Activated CD4-positive, alpha-beta T cell treated with anti-CD3 and anti-CD28 coated beads, Interleukin-2, amount 10 ng/mL, durations not matched to agents 7 days and 5 days (primary cell): Measurements from ENCODE around the gene CASP14. TPM values are rescaled to one million over a fixed set of nuclear protein-coding genes. Genes with fewer than 3 reads are reported as not detected.
"Not testable (repeated sequence)": the region's sequence is repeated elsewhere in the genome, so short reads cannot be mapped to it uniquely, and the experiment has no call there.

Experiments
- CTCF ChIA-PET: fragments of 350-600 bp; sonication (Branson Sonifier 250); formaldehyde crosslinking; loops from one replicate; lab custom pipeline; 2021; ENCODE audit warnings: antibody characterized with exemption; lab: Charles Lee
- POLR2A ChIA-PET: fragments of 350-600 bp; sonication (Branson Sonifier 250); formaldehyde crosslinking; loops from one replicate; lab custom pipeline; 2021; ENCODE audit warnings: antibody characterized with exemption; lab: Charles Lee
- DNase-seq: peaks from one replicate; pipeline ENCODE4 v3.0.0-alpha.2; 2020
- H3K27ac Mint-ChIP-seq: one replicate; pipeline ENCODE4 v1.8.0; 2021; ENCODE audit warnings: mild to moderate bottlenecking, moderate library complexity, mixed read lengths
- H3K27me3 Mint-ChIP-seq: one replicate; pipeline ENCODE4 v1.8.0; 2021; ENCODE audit warnings: mixed read lengths
- H3K36me3 Mint-ChIP-seq: one replicate; pipeline ENCODE4 v1.8.0; 2021; ENCODE audit warnings: low read depth, mixed read lengths
- H3K4me1 Mint-ChIP-seq: one replicate; pipeline ENCODE4 v1.8.0; 2021; ENCODE audit warnings: mixed read lengths
- H3K4me3 Mint-ChIP-seq: one replicate; pipeline ENCODE4 v1.8.0; 2021; ENCODE audit warnings: mild to moderate bottlenecking, moderate library complexity, mixed read lengths
- H3K9me3 Mint-ChIP-seq: one replicate; pipeline ENCODE4 v1.8.0; 2021; ENCODE audit warnings: mixed read lengths
- total RNA-seq, 2 experiments: library from RNA; stranded (reverse); gene quantifications; one replicate each; pipeline ENCODE4 v1.2.3, GENCODE V29; 2021

The CASP14 gene
- total RNA-seq, 2 experiments from 2014 or later: not detected

DNA sequence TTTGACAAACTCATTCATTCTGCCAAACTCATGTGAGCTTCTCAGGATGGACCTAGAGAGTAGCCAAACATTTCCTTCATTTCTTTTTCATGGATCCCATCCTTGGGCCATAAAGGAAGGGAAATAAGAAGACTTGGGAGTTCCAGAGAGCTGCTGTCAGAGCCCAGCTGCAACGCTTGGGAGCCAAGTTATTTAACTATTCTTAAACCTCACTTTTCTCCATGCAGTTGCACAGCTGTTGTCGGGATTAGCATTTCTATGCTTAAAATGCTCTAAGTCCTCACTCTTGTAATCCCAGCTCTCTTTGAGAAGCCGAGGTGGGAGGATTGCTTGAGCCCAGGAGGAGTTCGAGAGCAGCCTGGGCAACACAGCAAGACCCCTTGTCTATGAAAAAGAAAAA, 11.7 kb upstream of the CASP14 start:
- Mint-ChIP-seq H3K9me3 (no peaks in the 10 kb centered on the region), H3K27ac (no peak overlapping the region), H3K4me3 (no peak overlapping the region), H3K27me3 (peaks cover 4% of the 10 kb centered on the region), H3K36me3 (no peaks in the 10 kb centered on the region), H3K4me1 (no peaks in the 10 kb centered on the region)
- no peak for DNase-seq
- ChIA-PET CTCF (no interaction called here), POLR2A (no interaction called here)

GRCh38 chr19:15038294-15038693, 11.0 kb upstream of the CASP14 start:
- no peaks in the 10 kb centered on the region for H3K36me3 Mint-ChIP-seq
- H3K4me1 Mint-ChIP-seq: no peaks in the 10 kb centered on the region
- no peak overlapping the region for H3K4me3 Mint-ChIP-seq
- no peaks in the 10 kb centered on the region for H3K9me3 Mint-ChIP-seq
- H3K27ac Mint-ChIP-seq: no peak overlapping the region
- POLR2A ChIA-PET: no interaction called here
- DNase-seq: no peak
- H3K27me3 Mint-ChIP-seq: peaks cover 4% of the 10 kb centered on the region
- CTCF ChIA-PET: no interaction called here

GRCh38 chr19:15042003-15042402, 7.3 kb upstream of the CASP14 start:
- H3K27ac Mint-ChIP-seq: no peak overlapping the region
- CTCF ChIA-PET: no interaction called here
- POLR2A ChIA-PET: no interaction called here
- no peaks in the 10 kb centered on the region for H3K36me3 Mint-ChIP-seq
- no peaks in the 10 kb centered on the region for H3K9me3 Mint-ChIP-seq
- H3K27me3 Mint-ChIP-seq: peaks cover 4% of the 10 kb centered on the region
- H3K4me3 Mint-ChIP-seq: no peak overlapping the region
- H3K4me1 Mint-ChIP-seq: no peaks in the 10 kb centered on the region
- DNase-seq: no peak

GRCh38 chr19:15042826-15043225, 6.5 kb upstream of the CASP14 start:
- no peaks in the 10 kb centered on the region for H3K4me1 Mint-ChIP-seq
- CTCF ChIA-PET: no interaction called here
- no peak for DNase-seq
- no peak overlapping the region for H3K4me3 Mint-ChIP-seq
- H3K27me3 Mint-ChIP-seq: peaks cover 4% of the 10 kb centered on the region
- no peaks in the 10 kb centered on the region for H3K36me3 Mint-ChIP-seq
- H3K9me3 Mint-ChIP-seq: no peaks in the 10 kb centered on the region
- no peak overlapping the region for H3K27ac Mint-ChIP-seq
- POLR2A ChIA-PET: no interaction called here

DNA sequence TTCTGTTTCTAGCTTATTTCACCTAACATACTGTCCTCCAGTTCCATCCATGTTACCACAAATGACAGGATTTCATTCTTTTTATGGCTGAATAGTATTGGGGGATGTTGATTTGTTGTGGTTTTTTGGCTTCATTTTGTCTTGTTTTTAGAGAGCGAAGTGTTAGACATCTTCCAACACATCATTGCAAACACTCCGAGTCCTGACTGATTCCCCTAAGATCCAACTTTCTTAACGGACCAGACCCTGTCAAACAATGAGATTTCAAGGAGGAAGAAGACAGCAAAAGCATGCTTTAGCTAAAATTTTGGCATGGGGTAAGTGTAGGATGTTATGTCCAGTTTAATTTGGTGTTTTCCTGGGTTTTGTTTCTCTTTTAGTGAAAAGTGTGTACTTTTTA, 3.8 kb upstream of the CASP14 start:
- Mint-ChIP-seq H3K36me3 (no peaks in the 10 kb centered on the region), H3K27ac (no peak overlapping the region), H3K27me3 (peaks cover 2% of the 10 kb centered on the region), H3K4me1 (no peaks in the 10 kb centered on the region), H3K4me3 (no peak overlapping the region), H3K9me3 (no peaks in the 10 kb centered on the region)
- DNase-seq: no peak
- POLR2A ChIA-PET: no interaction called here
- CTCF ChIA-PET: no interaction called here

DNA sequence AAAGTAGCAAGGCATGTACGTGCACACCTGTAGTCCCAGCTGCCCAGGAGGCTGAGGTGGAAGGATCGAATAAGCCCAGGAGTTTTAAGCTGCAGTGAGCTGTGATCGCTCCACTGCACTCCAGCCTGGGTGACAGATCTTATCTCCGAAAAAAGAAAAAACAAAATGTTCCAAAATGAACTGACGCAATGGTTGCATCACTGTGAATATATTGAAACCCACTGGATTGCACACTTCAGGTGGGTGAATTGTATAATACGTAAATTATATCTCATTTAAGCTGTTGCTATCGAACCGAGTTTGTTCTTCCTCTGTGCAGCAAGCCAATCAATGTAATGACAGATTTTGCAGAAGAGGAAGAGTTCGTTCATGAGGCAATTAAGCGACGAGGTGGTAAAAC, 1.6 kb upstream of the CASP14 start:
- no peaks in the 10 kb centered on the region for H3K9me3 Mint-ChIP-seq
- no peak for DNase-seq
- H3K36me3 Mint-ChIP-seq: no peaks in the 10 kb centered on the region
- peaks cover 7% of the 10 kb centered on the region for H3K27me3 Mint-ChIP-seq
- ChIA-PET CTCF (no interaction called here), POLR2A (no interaction called here)
- H3K4me3 Mint-ChIP-seq: no peak overlapping the region
- no peaks in the 10 kb centered on the region for H3K4me1 Mint-ChIP-seq
- no peak overlapping the region for H3K27ac Mint-ChIP-seq

DNA sequence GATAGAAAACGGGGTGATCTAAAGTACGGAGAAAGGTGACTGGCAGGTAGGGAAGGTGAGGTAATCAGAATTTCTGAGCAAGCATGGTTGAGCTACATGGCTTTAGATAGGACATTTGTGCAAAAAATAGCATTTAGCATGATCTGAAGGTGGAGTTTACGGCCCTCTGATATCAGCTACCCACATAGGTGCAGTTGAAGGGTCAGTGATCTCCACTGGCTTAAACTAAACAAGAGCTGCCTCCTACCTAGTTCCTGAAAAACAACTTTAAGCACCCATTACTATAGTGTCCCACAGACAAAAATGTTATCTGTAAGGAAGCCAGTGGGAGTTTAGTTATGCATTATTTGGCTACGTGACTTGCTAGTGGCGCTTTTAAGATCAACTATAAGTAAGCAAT, 1.2 kb upstream of the CASP14 start:
- H3K4me1 Mint-ChIP-seq: no peaks in the 10 kb centered on the region
- DNase-seq: no peak
- no peak overlapping the region for H3K4me3 Mint-ChIP-seq
- H3K27ac Mint-ChIP-seq: no peak overlapping the region
- POLR2A ChIA-PET: no interaction called here
- CTCF ChIA-PET: no interaction called here
- no peaks in the 10 kb centered on the region for H3K36me3 Mint-ChIP-seq
- peaks cover 7% of the 10 kb centered on the region for H3K27me3 Mint-ChIP-seq
- H3K9me3 Mint-ChIP-seq: no peaks in the 10 kb centered on the region

GRCh38 chr19:15050639-15051038, 1.4 kb downstream of the CASP14 start:
- ChIA-PET POLR2A (no interaction called here), CTCF (no interaction called here)
- H3K9me3 Mint-ChIP-seq: no peaks in the 10 kb centered on the region
- no peaks in the 10 kb centered on the region for H3K36me3 Mint-ChIP-seq
- DNase-seq: no peak
- H3K4me3 Mint-ChIP-seq: no peak overlapping the region
- H3K27ac Mint-ChIP-seq: no peak overlapping the region
- H3K27me3 Mint-ChIP-seq: peaks cover 7% of the 10 kb centered on the region
- no peaks in the 10 kb centered on the region for H3K4me1 Mint-ChIP-seq

GRCh38 chr19:15062036-15062435, 12.8 kb downstream of the CASP14 start:
- Mint-ChIP-seq H3K4me1 (no peaks in the 10 kb centered on the region), H3K4me3 (no peak overlapping the region), H3K27me3 (peaks cover 8% of the 10 kb centered on the region), H3K36me3 (no peaks in the 10 kb centered on the region), H3K9me3 (no peaks in the 10 kb centered on the region), H3K27ac (no peak overlapping the region)
- no peak for DNase-seq
- ChIA-PET POLR2A (no interaction called here), CTCF (interaction anchor here (1.1 kb wide), 1 partner anchor 9 kb away, joined by 3 read pairs; no protein-coding TSS in a partner anchor)

DNA sequence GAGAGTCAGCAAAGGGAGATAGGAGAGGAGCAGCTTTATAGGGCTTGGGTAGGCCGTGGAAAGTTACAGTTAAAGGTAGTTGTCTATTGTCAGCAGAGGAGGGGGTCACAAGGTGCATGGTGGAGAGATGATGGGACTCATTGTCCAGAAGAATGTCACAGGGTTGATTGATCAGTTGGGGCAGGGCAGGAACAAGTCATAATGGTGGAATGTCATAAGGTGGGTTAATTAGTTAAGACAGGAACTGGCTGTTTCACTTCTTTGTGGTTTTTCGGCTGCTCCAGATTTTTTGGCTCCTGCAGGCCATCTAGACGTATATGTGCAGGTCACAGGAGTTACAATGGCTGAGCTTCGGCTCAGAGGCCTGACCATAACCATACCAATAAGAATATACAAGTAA, 21.1 kb downstream of the CASP14 start:
- H3K4me3 Mint-ChIP-seq, CTCF ChIA-PET, DNase-seq, H3K27ac Mint-ChIP-seq, POLR2A ChIA-PET, H3K27me3 Mint-ChIP-seq, H3K36me3 Mint-ChIP-seq, H3K4me1 Mint-ChIP-seq, H3K9me3 Mint-ChIP-seq: not testable (repeated sequence)

- Mint-ChIP-seq H3K27ac (no peak overlapping the region), H3K4me3 (no peak overlapping the region), H3K4me1 (no peaks in the 10 kb centered on the region), H3K9me3 (no peaks in the 10 kb centered on the region), H3K27me3 (no peaks in the 10 kb centered on the region), H3K36me3 (no peaks in the 10 kb centered on the region)
- ChIA-PET POLR2A (no interaction called here), CTCF (no interaction called here)
- DNase-seq: no peak
Observed at GRCh38 chr19:15072930-15073647, 23.8 kb downstream of the CASP14 start.

- DNase-seq: no peak
- no peaks in the 10 kb centered on the region for H3K4me1 Mint-ChIP-seq
Observed at GRCh38 chr19:15074371-15074770, 25.1 kb downstream of the CASP14 start.

GRCh38 chr19:15075806-15076205, 26.5 kb downstream of the CASP14 start:
- Mint-ChIP-seq H3K9me3 (no peaks in the 10 kb centered on the region), H3K27ac (no peak overlapping the region), H3K27me3 (peaks cover 3% of the 10 kb centered on the region), H3K4me3 (no peak overlapping the region), H3K4me1 (no peaks in the 10 kb centered on the region), H3K36me3 (no peaks in the 10 kb centered on the region)
- no peak for DNase-seq
- ChIA-PET POLR2A (no interaction called here), CTCF (interaction anchor here (1.0 kb wide), 1 partner anchor 25 kb away, joined by 3 read pairs; no protein-coding TSS in a partner anchor)

More at GRCh38 chr19:15074371-15074770, 25.1 kb downstream of the CASP14 start:
- Mint-ChIP-seq H3K4me3 (no peak overlapping the region), H3K27me3 (peaks cover 3% of the 10 kb centered on the region), H3K9me3 (no peaks in the 10 kb centered on the region), H3K27ac (no peak overlapping the region), H3K36me3 (no peaks in the 10 kb centered on the region)
- ChIA-PET POLR2A (no interaction called here), CTCF (no interaction called here)

DNA sequence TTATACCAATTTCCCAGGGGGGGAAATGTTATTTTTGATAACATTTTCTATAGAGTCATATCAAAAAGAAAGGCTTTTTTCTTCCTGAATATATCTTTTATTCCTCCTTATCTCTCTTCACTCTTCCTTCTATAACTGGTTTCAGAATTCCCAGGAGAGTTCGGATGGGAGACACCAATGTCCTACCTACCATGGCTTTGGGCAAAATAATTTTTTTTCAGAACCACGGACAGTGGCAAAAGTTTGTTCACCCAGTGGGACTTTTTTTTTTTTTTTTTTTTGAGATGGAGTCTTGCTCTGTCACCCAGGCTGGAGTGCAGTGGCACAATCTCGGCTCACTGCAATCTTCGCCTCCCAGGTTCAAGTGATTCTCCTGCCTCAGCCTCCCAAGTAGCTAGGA, 30.7 kb downstream of the CASP14 start:
- H3K27ac Mint-ChIP-seq, H3K4me1 Mint-ChIP-seq, CTCF ChIA-PET: not testable (repeated sequence)

More for the DNA sequence above, 30.7 kb downstream of the CASP14 start:
- H3K36me3 Mint-ChIP-seq, DNase-seq, POLR2A ChIA-PET, H3K9me3 Mint-ChIP-seq, H3K4me3 Mint-ChIP-seq, H3K27me3 Mint-ChIP-seq: not testable (repeated sequence)
